ENCODE data around the gene CCDC34. TPM values are rescaled to one million over a fixed set of nuclear protein-coding genes. Genes with fewer than 3 reads are reported as not detected.

The CCDC34 gene
- total and polyA plus RNA-seq, 5 donors from 2014 or later = 1.3 to 3.1 (median 2.0) TPM

DNA sequence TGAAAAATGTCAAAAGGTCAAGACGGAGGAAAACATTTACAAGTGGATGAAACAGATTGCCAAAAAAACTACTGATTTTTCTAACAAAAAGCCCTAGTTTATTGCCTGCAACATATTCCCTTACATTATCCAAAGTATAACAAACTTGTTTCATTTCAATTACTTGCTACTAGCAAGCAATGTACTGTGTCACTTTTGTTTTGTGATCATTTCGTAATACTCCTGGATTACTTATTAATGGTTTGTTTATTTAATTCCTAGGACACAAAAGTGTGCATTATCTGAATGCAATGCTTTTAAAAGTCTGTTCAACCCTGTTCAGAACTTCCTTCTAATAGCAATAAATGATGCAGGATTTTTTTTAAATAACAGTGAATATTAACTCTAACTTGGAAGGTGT is 50.9 kb downstream of the CCDC34 start:
- Histone ChIP-seq H3K9me3 (ENCODE audit: control insufficient read depth in 2 of 2, low read length in 2 of 2) (no peaks in the 10 kb centered on the region), H3K4me1 (ENCODE audit: control insufficient read depth, insufficient read depth, low read length, poor library complexity, severe bottlenecking) (no peaks in the 10 kb centered on the region), H3K4me3 (ENCODE audit: low read depth, low read length) (no peak overlapping the region), H3K27me3 (ENCODE audit: control insufficient read depth, insufficient read depth, low read length) (no peaks in the 10 kb centered on the region), H3K36me3 (ENCODE audit: control insufficient read depth, insufficient read depth, low read length) (no peaks in the 10 kb centered on the region), H3K27ac (ENCODE audit: insufficient read depth, low read length, poor library complexity, severe bottlenecking) (no peak overlapping the region)
- DNase-seq (no peak), ATAC-seq (ENCODE audit: low read depth in 2 of 2) (no peak)
- H3K27me3 Mint-ChIP-seq = peaks cover 19% of the 10 kb centered on the region
- no peaks in the 10 kb centered on the region for H3K4me1 Mint-ChIP-seq
- H3K9me3 Mint-ChIP-seq = peaks cover 0 to 2% (median 0%) of the 10 kb centered on the region in 7 donors
- H3K4me3 Mint-ChIP-seq = no peak overlapping the region
- no peaks in the 10 kb centered on the region for H3K36me3 Mint-ChIP-seq
- no peak overlapping the region for H3K27ac Mint-ChIP-seq

DNA sequence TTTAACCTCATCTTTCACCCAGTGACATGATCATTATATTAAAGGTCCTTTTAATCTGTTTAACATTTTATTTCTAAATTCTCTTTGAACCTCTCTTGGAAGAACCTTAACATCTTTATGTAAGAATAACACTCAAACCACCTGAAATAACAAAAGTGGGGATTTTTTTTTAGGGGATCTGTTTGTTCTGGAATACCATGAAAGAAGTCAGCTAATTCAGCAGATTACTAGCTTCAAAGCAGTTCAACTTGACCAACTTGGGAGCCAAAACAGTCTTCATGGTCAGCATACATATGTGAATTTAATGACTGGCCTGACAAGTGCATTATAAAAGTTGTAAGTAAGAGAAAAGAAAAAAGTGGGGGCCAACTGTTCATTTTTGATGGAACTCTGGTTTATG is 52.3 kb downstream of the CCDC34 start:
- peaks cover 19% of the 10 kb centered on the region for H3K27me3 Mint-ChIP-seq
- DNase-seq = no peak
- H3K4me3 Mint-ChIP-seq = peak overlapping the region in 1 of 4 donors; percentile 10

DNA sequence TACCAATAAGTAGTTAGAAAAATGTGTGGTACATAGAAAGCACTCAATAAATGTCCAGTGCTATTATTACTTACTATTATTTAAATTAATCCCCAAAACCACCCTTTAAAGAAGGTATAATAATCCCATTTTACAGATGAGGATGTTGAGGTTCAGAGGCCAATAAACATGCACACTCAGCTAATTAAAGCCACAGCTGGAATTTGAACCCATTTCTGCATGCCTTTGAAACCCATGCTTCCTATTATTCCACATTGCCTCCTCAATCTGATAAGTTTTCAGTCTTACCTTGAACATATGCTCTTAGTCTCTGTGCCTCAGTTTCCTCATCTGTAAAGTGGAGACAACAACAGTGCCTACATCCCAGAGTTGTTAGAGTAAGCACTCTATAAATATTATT is 52.8 kb downstream of the CCDC34 start:
- no peaks in the 10 kb centered on the region for H3K4me1 ChIP-seq (ENCODE audit: control insufficient read depth, insufficient read depth, low read length, poor library complexity, severe bottlenecking)
- no peak overlapping the region for H3K27ac Mint-ChIP-seq
- H3K9me3 Mint-ChIP-seq = peaks cover 0 to 7% (median 0%) of the 10 kb centered on the region in 7 donors
- no peaks in the 10 kb centered on the region for H3K36me3 ChIP-seq (ENCODE audit: control insufficient read depth, insufficient read depth, low read length)
- no peak overlapping the region for H3K4me3 ChIP-seq (ENCODE audit: low read depth, low read length)
- DNase-seq = no peak
- no peaks in the 10 kb centered on the region for H3K27me3 ChIP-seq (ENCODE audit: control insufficient read depth, insufficient read depth, low read length)
- no peaks in the 10 kb centered on the region for H3K36me3 Mint-ChIP-seq
- H3K4me3 Mint-ChIP-seq = no peak overlapping the region
- no peak for ATAC-seq (ENCODE audit: low read depth in 2 of 2)
- peaks cover 23% of the 10 kb centered on the region for H3K27me3 Mint-ChIP-seq
- no peaks in the 10 kb centered on the region for H3K9me3 ChIP-seq (ENCODE audit: control insufficient read depth in 2 of 2, low read length in 2 of 2)
- H3K4me1 Mint-ChIP-seq = no peaks in the 10 kb centered on the region
- no peak overlapping the region for H3K27ac ChIP-seq (ENCODE audit: insufficient read depth, low read length, poor library complexity, severe bottlenecking)

More for the DNA sequence above, 52.3 kb downstream of the CCDC34 start:
- H3K4me3 ChIP-seq (ENCODE audit: low read depth, low read length) = no peak overlapping the region
- no peaks in the 10 kb centered on the region for H3K27me3 ChIP-seq (ENCODE audit: control insufficient read depth, insufficient read depth, low read length)
- Mint-ChIP-seq H3K4me1 (no peaks in the 10 kb centered on the region), H3K9me3 (peaks cover 0 to 7% (median 0%) of the 10 kb centered on the region in 7 donors), H3K27ac (no peak overlapping the region), H3K36me3 (no peaks in the 10 kb centered on the region)
- ATAC-seq (ENCODE audit: low read depth in 2 of 2) = no peak
- no peaks in the 10 kb centered on the region for H3K36me3 ChIP-seq (ENCODE audit: control insufficient read depth, insufficient read depth, low read length)
- H3K27ac ChIP-seq (ENCODE audit: insufficient read depth, low read length, poor library complexity, severe bottlenecking) = no peak overlapping the region
- no peaks in the 10 kb centered on the region for H3K9me3 ChIP-seq (ENCODE audit: control insufficient read depth in 2 of 2, low read length in 2 of 2)
- no peaks in the 10 kb centered on the region for H3K4me1 ChIP-seq (ENCODE audit: control insufficient read depth, insufficient read depth, low read length, poor library complexity, severe bottlenecking)

DNA sequence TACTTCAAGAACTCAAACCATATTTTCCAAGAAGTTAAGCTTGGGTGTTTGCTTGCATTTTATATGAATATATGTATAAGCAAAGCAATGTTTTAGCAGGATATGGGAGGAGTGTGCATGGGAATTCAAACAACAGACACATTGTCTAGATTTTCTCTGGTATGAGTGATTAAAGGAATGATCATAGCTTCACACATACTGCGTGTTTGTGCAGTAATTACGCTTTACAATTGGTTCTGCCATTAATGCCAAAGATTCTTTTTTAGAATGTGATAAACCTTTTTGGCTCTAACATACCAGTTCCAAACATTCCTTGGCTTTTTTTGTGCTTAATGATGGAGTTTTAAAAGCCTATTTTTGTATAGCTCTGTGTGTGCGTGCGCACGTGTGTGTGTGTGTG is 54.0 kb downstream of the CCDC34 start:
- Mint-ChIP-seq H3K27ac (no peak overlapping the region), H3K27me3 (peaks cover 18% of the 10 kb centered on the region), H3K4me3 (no peak overlapping the region), H3K9me3 (peaks cover 0 to 7% (median 0%) of the 10 kb centered on the region in 7 donors), H3K4me1 (no peaks in the 10 kb centered on the region), H3K36me3 (no peaks in the 10 kb centered on the region)
- DNase-seq (no peak), ATAC-seq (ENCODE audit: low read depth in 2 of 2) (no peak)
- Histone ChIP-seq H3K27me3 (ENCODE audit: control insufficient read depth, insufficient read depth, low read length) (no peaks in the 10 kb centered on the region), H3K4me1 (ENCODE audit: control insufficient read depth, insufficient read depth, low read length, poor library complexity, severe bottlenecking) (no peaks in the 10 kb centered on the region), H3K27ac (ENCODE audit: insufficient read depth, low read length, poor library complexity, severe bottlenecking) (no peak overlapping the region), H3K9me3 (ENCODE audit: control insufficient read depth in 2 of 2, low read length in 2 of 2) (no peaks in the 10 kb centered on the region), H3K36me3 (ENCODE audit: control insufficient read depth, insufficient read depth, low read length) (no peaks in the 10 kb centered on the region), H3K4me3 (ENCODE audit: low read depth, low read length) (no peak overlapping the region)

DNA sequence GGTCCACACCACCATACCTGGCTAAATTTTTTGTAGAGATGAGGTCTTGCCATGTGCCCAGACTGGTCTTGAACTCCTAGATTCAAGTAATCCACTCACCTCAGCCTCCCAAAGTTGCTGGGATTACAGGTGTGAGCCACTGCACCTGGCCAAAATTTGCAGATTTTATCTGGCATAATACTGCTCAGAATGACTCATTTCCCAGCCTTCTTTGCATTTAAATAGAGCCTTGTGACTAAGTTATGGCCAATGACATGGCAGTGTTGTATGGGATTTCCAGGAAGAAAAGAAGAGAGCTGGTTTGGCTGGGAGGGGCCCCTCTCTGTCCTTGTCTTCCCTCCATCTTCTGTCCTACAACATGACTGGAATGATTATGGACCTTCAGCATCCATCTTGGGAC is 55.8 kb downstream of the CCDC34 start:
- Mint-ChIP-seq H3K27ac (no peak overlapping the region), H3K27me3 (peaks cover 18% of the 10 kb centered on the region), H3K4me3 (no peak overlapping the region), H3K36me3 (no peaks in the 10 kb centered on the region), H3K9me3 (peaks cover 0 to 7% (median 1%) of the 10 kb centered on the region in 7 donors), H3K4me1 (no peaks in the 10 kb centered on the region)
- Histone ChIP-seq H3K9me3 (ENCODE audit: control insufficient read depth in 2 of 2, low read length in 2 of 2) (no peaks in the 10 kb centered on the region), H3K36me3 (ENCODE audit: control insufficient read depth, insufficient read depth, low read length) (no peaks in the 10 kb centered on the region), H3K27me3 (ENCODE audit: control insufficient read depth, insufficient read depth, low read length) (no peaks in the 10 kb centered on the region), H3K4me3 (ENCODE audit: low read depth, low read length) (no peak overlapping the region), H3K4me1 (ENCODE audit: control insufficient read depth, insufficient read depth, low read length, poor library complexity, severe bottlenecking) (no peaks in the 10 kb centered on the region), H3K27ac (ENCODE audit: insufficient read depth, low read length, poor library complexity, severe bottlenecking) (no peak overlapping the region)
- DNase-seq (no peak), ATAC-seq (ENCODE audit: low read depth in 2 of 2) (no peak)

DNA sequence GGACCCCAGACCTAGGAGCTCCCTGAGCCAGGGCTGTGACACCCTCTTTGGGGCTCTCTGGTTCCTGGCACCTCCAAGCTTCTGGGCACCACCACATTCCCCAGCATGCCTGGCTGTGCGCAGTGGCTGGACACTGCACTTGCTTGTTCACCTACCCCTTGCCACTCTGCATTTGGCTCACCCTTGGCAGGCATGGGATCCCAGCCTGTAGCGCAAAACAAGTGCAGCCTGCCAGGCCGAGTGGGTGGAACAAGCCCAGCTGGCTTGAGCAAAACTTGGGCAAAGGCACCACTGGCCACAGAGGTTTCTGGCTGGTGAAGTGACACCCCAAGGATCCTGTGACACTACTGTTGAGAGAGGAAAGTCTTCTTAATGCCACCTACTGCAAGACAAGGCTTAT is 57.3 kb downstream of the CCDC34 start:
- H3K4me1 ChIP-seq (ENCODE audit: control insufficient read depth, insufficient read depth, low read length, poor library complexity, severe bottlenecking) = no peaks in the 10 kb centered on the region
- Mint-ChIP-seq H3K27me3 (peaks cover 15% of the 10 kb centered on the region), H3K27ac (no peak overlapping the region), H3K9me3 (peaks cover 0 to 7% (median 1%) of the 10 kb centered on the region in 7 donors), H3K4me3 (no peak overlapping the region), H3K36me3 (no peaks in the 10 kb centered on the region), H3K4me1 (no peaks in the 10 kb centered on the region)
- H3K4me3 ChIP-seq (ENCODE audit: low read depth, low read length) = no peak overlapping the region
- no peaks in the 10 kb centered on the region for H3K27me3 ChIP-seq (ENCODE audit: control insufficient read depth, insufficient read depth, low read length)
- no peak overlapping the region for H3K27ac ChIP-seq (ENCODE audit: insufficient read depth, low read length, poor library complexity, severe bottlenecking)
- H3K36me3 ChIP-seq (ENCODE audit: control insufficient read depth, insufficient read depth, low read length) = no peaks in the 10 kb centered on the region
- DNase-seq (no peak), ATAC-seq (ENCODE audit: low read depth in 2 of 2) (no peak)
- no peaks in the 10 kb centered on the region for H3K9me3 ChIP-seq (ENCODE audit: control insufficient read depth in 2 of 2, low read length in 2 of 2)

DNA sequence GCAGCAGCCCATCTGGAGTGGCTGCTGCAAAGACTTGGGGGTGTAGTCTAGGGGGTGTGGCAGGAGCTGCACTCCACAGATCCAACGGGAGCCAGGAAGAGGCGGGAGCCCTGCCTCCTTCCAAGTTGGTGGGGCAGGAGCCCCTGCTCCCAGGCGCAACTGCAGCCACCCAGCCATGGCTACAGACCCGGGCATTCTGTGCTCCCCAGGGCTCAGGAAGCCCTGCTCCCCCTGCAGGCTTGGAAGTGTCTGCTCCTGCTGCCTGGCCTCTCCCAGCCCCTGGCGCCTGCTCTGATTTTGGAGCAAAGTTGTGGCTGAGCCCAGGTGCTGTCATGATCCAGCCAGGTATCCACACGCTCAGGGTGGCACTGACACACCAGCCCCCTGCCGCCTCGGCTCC is 58.5 kb downstream of the CCDC34 start:
- Histone ChIP-seq H3K27ac (ENCODE audit: insufficient read depth, low read length, poor library complexity, severe bottlenecking) (no peak overlapping the region), H3K36me3 (ENCODE audit: control insufficient read depth, insufficient read depth, low read length) (no peaks in the 10 kb centered on the region), H3K4me3 (ENCODE audit: low read depth, low read length) (no peak overlapping the region), H3K9me3 (ENCODE audit: control insufficient read depth in 2 of 2, low read length in 2 of 2) (no peaks in the 10 kb centered on the region), H3K27me3 (ENCODE audit: control insufficient read depth, insufficient read depth, low read length) (no peaks in the 10 kb centered on the region), H3K4me1 (ENCODE audit: control insufficient read depth, insufficient read depth, low read length, poor library complexity, severe bottlenecking) (no peaks in the 10 kb centered on the region)
- no peak overlapping the region for H3K27ac Mint-ChIP-seq
- H3K36me3 Mint-ChIP-seq = no peaks in the 10 kb centered on the region
- peaks cover 0 to 7% (median 1%) of the 10 kb centered on the region in 7 donors for H3K9me3 Mint-ChIP-seq
- ATAC-seq (ENCODE audit: low read depth in 2 of 2) (no peak), DNase-seq (no peak)
- no peaks in the 10 kb centered on the region for H3K4me1 Mint-ChIP-seq
- H3K4me3 Mint-ChIP-seq = no peak overlapping the region
- H3K27me3 Mint-ChIP-seq = peaks cover 12% of the 10 kb centered on the region

DNA sequence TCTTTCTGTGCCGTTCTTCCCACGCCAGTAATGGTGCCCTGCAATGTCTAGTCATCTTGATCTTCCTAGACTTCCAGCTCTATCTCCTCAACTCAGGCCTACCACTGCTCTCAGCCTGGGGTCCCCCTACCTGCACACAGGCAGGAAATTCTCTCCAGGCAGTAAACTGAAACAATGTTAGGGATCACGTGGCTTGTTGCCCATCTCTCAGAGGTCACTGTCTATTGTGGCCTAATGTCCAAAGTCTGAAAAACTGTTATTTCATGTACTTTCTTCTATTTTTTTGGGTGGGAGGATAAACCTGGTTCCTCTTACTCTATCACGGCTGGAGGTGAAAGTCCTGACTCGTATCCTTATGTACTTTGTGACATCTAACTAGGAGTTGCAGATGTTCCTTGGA is 59.1 kb downstream of the CCDC34 start:
- H3K27ac Mint-ChIP-seq = no peak overlapping the region
- H3K9me3 Mint-ChIP-seq = peaks cover 0 to 7% (median 1%) of the 10 kb centered on the region in 7 donors
- no peaks in the 10 kb centered on the region for H3K36me3 Mint-ChIP-seq
- ATAC-seq (ENCODE audit: low read depth in 2 of 2) (no peak), DNase-seq (no peak)
- no peaks in the 10 kb centered on the region for H3K9me3 ChIP-seq (ENCODE audit: control insufficient read depth in 2 of 2, low read length in 2 of 2)
- H3K4me3 ChIP-seq (ENCODE audit: low read depth, low read length) = no peak overlapping the region
- H3K4me1 ChIP-seq (ENCODE audit: control insufficient read depth, insufficient read depth, low read length, poor library complexity, severe bottlenecking) = no peaks in the 10 kb centered on the region
- H3K4me1 Mint-ChIP-seq = no peaks in the 10 kb centered on the region
- no peaks in the 10 kb centered on the region for H3K36me3 ChIP-seq (ENCODE audit: control insufficient read depth, insufficient read depth, low read length)
- peaks cover 12% of the 10 kb centered on the region for H3K27me3 Mint-ChIP-seq
- H3K27me3 ChIP-seq (ENCODE audit: control insufficient read depth, insufficient read depth, low read length) = no peaks in the 10 kb centered on the region
- no peak overlapping the region for H3K4me3 Mint-ChIP-seq
- no peak overlapping the region for H3K27ac ChIP-seq (ENCODE audit: insufficient read depth, low read length, poor library complexity, severe bottlenecking)

All from CD4-positive, CD25-positive, alpha-beta regulatory T cell (primary cell).